HL-60 (cell line): Measurements from ENCODE around the gene NMNAT2.

ENCODE experiments used
- DNase-seq, 2 experiments: peaks; one replicate each; pipeline ENCODE4 v3.0.0-alpha.2; 2010 to 2020; ENCODE audit warnings: low read depth in 1 of 2, low spot score in 1 of 2
- H3K27ac ChIP-seq: fragments of 250-450 bp; sonication (Bioruptor Pico); replicated peaks from 2 replicates; pipeline ENCODE4 v1.5.1; 2020; ENCODE audit warnings: mild to moderate bottlenecking, moderate library complexity
- H3K27me3 ChIP-seq: fragments of 250-450 bp; sonication (Bioruptor Pico); 2 replicates; pipeline ENCODE4 v1.5.1; 2021; ENCODE audit warnings: mild to moderate bottlenecking, moderate library complexity; ENCODE audit not compliant: insufficient read depth, poor library complexity, severe bottlenecking
- H3K4me3 ChIP-seq: replicated peaks from 2 replicates; pipeline ENCODE4 v1.5.1; 2011; ENCODE audit warnings: mild to moderate bottlenecking, control low read depth, low read length; ENCODE audit not compliant: insufficient read depth
- CTCF ChIP-seq: IDR thresholded peaks from one replicate; pipeline ENCODE4 v1.5.1; 2011; ENCODE audit warnings: low read length, control low read depth, inconsistent platforms; ENCODE audit not compliant: insufficient read depth
- GABPA ChIP-seq: IDR thresholded peaks from 2 replicates; pipeline ENCODE4 v1.6.1; 2012; ENCODE audit warnings: low read depth
- POLR2AphosphoS5 ChIP-seq: IDR thresholded peaks from 2 replicates; pipeline ENCODE4 v1.6.1; 2012; ENCODE audit warnings: low read depth
- REST ChIP-seq: IDR thresholded peaks from 2 replicates; pipeline ENCODE4 v1.6.1; 2012; ENCODE audit warnings: low read depth; ENCODE audit not compliant: insufficient replicate concordance
- SPI1 ChIP-seq: IDR thresholded peaks from 2 replicates; pipeline ENCODE4 v1.6.1; 2012; ENCODE audit warnings: low read depth, mild to moderate bottlenecking, borderline replicate concordance

NMNAT2 gene

GRCh38 chr1:183290628-183291027, 127.6 kb downstream of the NMNAT2 start:
- DNase-seq, result no peak
- H3K4me3 ChIP-seq, result no peak overlapping the region
- no peak overlapping the region for H3K27ac ChIP-seq
- no peak for TF ChIP-seq SPI1
- no peak for TF ChIP-seq REST
- no peak for TF ChIP-seq CTCF
- TF ChIP-seq POLR2AphosphoS5, result no peak
- no peak for TF ChIP-seq GABPA
- H3K27me3 ChIP-seq, result no peaks in the 10 kb centered on the region

GRCh38 chr1:183289051-183289496, 129.1 kb downstream of the NMNAT2 start:
- Histone ChIP-seq H3K27me3 (no peaks in the 10 kb centered on the region), H3K4me3 (no peak overlapping the region), H3K27ac (no peak overlapping the region)
- DNase-seq, result no peak
- TF ChIP-seq GABPA (no peak), SPI1 (no peak), CTCF (no peak), REST (no peak), POLR2AphosphoS5 (no peak)

- Histone ChIP-seq H3K27me3 (no peaks in the 10 kb centered on the region), H3K4me3 (no peak overlapping the region), H3K27ac (no peak overlapping the region)
- TF ChIP-seq SPI1, result no peak
- TF ChIP-seq GABPA, result no peak
- TF ChIP-seq REST, result no peak
- no peak for TF ChIP-seq CTCF
- TF ChIP-seq POLR2AphosphoS5, result no peak
- no peak for DNase-seq
Observed at GRCh38 chr1:183288583-183288982, 129.6 kb downstream of the NMNAT2 start.
